RWPE1 (cell line): ENCODE measurements around the gene KCNIP1.
A peak's percentile ranks its signal among the peaks of the same experiment; 100 is the strongest.
"Not testable (repeated sequence)": the region's sequence is repeated elsewhere in the genome, so short reads cannot be mapped to it uniquely, and the experiment has no call there.

ENCODE experiments used
- CTCF ChIA-PET: fragments of 350-600 bp; sonication (Branson Sonifier 250); formaldehyde crosslinking; extraction: SDS; loops from one replicate; lab custom pipeline; 2021; lab: Yijun Ruan, JAX
- POLR2A ChIA-PET: fragments of 400-600 bp; formaldehyde crosslinking; extraction: SDS; loops from one replicate; lab custom pipeline; 2020; ENCODE audit warnings: antibody characterized with exemption; ENCODE audit not compliant: low non-redundant PET; lab: Yijun Ruan, JAX
- DNase-seq: peaks from one replicate; pipeline ENCODE4 v3.0.0; 2012; ENCODE audit warnings: low spot score
- H3K27ac ChIP-seq: fragments of 450-650 bp; 2 replicates; pipeline ENCODE4 v1.5.1; 2017
- TF ChIP-seq, protein P1 (sequence below): fragments of 450-650 bp; conservative IDR thresholded peaks from 2 replicates; pipeline ENCODE4 v1.5.1; 2017; ENCODE audit warnings: low read depth, mild to moderate bottlenecking

KCNIP1 gene

DNA sequence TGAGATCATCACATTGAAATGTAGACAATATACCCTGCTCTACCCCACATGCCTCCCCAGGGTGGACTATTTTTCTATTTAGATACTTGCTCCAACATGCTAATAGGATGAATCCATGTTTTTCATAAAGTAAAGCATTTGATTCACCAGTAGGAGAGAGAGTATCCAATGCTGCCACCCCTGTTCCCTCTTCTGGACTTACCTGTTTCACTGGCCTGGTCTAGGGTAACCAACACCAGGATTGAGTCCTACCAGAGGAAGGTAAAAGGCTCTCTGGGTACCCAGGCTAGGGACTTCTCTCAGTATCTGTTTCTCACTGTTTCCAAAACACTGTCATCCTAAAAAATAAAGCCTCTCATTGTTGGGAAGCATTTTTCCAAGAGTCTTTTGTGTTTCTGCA is 249.5 kb downstream of the KCNIP1 start:
- ChIA-PET POLR2A (no interaction called here), CTCF (no interaction called here)
- TF ChIP-seq, protein P1, sequence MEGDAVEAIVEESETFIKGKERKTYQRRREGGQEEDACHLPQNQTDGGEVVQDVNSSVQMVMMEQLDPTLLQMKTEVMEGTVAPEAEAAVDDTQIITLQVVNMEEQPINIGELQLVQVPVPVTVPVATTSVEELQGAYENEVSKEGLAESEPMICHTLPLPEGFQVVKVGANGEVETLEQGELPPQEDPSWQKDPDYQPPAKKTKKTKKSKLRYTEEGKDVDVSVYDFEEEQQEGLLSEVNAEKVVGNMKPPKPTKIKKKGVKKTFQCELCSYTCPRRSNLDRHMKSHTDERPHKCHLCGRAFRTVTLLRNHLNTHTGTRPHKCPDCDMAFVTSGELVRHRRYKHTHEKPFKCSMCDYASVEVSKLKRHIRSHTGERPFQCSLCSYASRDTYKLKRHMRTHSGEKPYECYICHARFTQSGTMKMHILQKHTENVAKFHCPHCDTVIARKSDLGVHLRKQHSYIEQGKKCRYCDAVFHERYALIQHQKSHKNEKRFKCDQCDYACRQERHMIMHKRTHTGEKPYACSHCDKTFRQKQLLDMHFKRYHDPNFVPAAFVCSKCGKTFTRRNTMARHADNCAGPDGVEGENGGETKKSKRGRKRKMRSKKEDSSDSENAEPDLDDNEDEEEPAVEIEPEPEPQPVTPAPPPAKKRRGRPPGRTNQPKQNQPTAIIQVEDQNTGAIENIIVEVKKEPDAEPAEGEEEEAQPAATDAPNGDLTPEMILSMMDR, result no peak
- DNase-seq, result no peak
- no peak overlapping the region for H3K27ac ChIP-seq

DNA sequence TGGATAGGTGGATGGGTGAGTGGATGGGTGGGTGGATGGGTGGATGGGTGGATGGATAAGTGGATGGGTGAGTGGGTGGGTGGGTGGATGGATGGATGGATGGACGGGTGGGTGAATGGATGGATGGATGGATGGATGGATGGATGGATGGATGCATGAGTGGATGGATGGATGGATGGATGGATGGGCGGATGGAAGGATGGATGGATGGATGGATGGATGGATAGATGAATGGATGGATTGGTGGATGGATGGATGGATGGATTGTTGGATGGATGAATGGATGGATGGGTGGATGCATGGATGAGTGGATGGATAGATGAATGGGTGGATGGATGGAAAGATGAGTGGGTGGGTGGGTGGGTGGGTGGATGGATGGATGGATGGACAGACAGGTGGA is 250.7 kb downstream of the KCNIP1 start:
- DNase-seq, CTCF ChIA-PET, H3K27ac ChIP-seq, POLR2A ChIA-PET: not testable (repeated sequence)

DNA sequence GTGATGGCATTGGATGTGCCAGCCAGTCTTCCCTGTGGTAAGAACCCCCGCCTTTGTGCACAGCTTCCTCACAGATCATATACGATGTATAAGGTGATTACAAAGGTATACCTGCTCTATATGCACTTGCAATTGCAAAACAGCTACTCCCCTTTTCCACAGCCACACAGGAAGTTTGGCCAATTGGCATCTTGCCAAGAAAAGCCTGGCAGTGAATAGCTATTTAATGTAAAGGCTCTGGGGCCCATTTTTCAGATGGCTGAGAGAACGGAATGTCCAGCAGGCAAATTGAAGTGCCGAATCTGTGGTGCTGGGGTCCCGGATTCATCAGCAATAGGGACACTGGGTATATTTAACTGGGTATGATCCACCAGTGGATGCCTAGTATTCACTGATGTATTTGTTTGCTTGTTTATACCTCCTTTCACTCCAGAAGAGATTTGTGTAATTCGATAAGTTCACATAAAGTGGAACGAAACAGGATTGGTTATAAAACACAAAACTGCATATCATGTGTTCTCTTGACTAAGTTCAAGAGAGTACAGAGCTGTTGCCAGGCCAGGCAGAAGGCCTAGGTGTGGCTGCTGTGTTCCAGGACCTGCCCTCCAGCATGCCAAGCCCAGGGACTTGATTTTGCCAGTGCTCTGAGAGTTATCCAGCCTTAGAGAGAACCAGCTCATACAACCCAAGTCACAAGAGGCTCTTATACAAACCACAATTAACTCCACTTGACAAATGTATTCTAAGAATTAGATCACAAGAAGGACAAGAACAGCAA is 252.0 kb downstream of the KCNIP1 start:
- peak overlapping the region; percentile 51 for H3K27ac ChIP-seq
- TF ChIP-seq, protein P1, result no peak
- ChIA-PET CTCF (interaction anchor here (1.4 to 1.6 kb wide), 2 partner anchors 11 to 36 kb away, joined by 6 read pairs; no protein-coding TSS in a partner anchor), POLR2A (no interaction called here)
- no peak for DNase-seq

DNA sequence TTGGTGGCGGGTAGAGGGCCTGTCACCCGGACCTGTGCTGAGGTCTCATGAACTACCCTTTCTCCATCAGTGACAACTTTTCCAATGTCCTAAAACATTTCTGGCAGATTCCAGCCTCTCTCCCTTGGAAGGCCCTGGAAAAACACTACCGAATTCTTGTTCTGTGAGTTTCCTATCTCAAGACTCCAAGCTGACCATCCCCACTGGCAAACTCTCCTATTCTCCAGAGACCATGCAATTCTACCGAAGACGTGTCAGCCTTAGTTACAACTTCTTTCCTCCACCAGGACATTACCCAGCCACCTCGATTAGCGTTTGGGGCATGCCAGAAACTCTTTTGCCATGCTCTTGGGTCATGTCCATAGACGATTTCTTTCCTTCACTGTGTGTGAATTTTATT is 252.9 kb downstream of the KCNIP1 start:
- TF ChIP-seq, protein P1, result no peak
- POLR2A ChIA-PET, result no interaction called here
- no peak overlapping the region for H3K27ac ChIP-seq
- no peak for DNase-seq
- CTCF ChIA-PET, result interaction anchor here (1.4 to 1.6 kb wide), 2 partner anchors 11 to 35 kb away, joined by 6 read pairs; no protein-coding TSS in a partner anchor

DNA sequence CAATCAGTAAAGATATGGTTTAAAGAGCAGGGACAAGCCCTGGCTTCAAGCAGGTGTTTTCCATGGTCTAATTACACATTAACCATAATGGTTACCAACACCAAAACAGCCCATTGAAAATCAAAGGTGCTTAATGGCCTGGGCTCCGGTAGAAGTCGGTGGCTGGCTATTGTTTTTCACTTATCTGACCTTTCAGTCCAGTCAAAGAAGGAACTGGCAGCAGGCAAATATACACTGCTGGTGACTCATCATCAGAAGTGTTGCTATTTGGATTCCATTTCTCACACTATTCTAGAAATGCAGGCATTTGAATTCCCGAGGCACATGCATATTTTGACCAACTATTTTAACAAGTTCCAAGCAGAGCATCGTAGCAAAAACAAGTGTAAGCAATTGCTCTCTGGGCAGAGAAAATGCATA is 253.4 kb downstream of the KCNIP1 start:
- ChIA-PET POLR2A (no interaction called here), CTCF (no interaction called here)
- TF ChIP-seq, protein P1, result no peak
- H3K27ac ChIP-seq, result no peak overlapping the region
- DNase-seq, result no peak

DNA sequence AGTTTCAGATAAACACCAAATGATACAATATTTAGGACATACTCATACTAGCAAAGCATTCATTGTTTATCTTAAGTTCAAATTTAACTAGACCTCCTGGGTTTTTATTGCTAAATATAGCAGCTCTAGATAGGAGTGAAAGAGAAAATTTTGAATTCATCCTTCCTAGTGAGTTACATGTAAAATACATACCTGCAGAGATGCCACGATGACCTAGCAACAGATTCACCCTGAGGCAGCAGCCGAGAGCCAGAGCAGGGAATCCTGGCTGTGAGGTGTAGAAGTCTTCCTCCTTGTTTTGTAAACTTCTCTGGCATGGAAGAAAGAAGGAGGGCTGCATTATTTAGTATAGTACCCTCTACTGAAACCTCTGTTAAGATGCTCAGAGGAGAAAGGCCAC is 253.8 kb downstream of the KCNIP1 start:
- no peak for DNase-seq
- POLR2A ChIA-PET, result no interaction called here
- CTCF ChIA-PET, result no interaction called here
- H3K27ac ChIP-seq, result no peak overlapping the region
- TF ChIP-seq, protein P1, result no peak

DNA sequence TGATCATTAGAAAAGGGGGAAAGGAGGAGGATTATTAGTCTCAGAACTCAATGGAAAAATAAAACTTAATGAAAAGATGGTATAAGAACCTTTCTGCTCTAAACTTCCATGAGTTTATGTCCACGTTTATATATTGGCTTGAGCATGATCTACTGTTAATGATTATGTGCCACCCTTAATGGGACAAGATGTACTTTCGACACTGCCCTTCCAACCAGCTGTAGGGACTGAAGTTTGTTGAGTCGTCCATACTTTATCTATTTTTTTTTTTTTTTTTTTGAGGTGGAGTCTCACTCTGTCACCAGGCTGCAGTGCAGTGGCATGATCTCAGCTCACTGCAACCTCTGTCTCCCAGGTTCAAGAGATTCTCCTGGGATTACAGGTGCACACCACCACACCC is 254.7 kb downstream of the KCNIP1 start:
- ChIA-PET POLR2A (interaction anchor here (0.7 kb wide), 1 partner anchor 8 kb away, joined by 4 read pairs; no protein-coding TSS in a partner anchor), CTCF (no interaction called here)
- H3K27ac ChIP-seq, result no peak overlapping the region

More for the DNA sequence above, 254.7 kb downstream of the KCNIP1 start:
- TF ChIP-seq, protein P1, result no peak
- DNase-seq, result no peak
